H9 (cell line): ENCODE data around the gene ATP7B. TPM values are rescaled to one million over a fixed set of nuclear protein-coding genes. Genes with fewer than 3 reads are reported as not detected.

ENCODE experiments used
- DNase-seq: peaks from one replicate; pipeline ENCODE4 v3.0.0-alpha.2; 2017
- H2AFZ ChIP-seq: one replicate; pipeline ENCODE4 v1.6.1; 2013; ENCODE audit warnings: mild to moderate bottlenecking, low read length, control low read depth, moderate library complexity
- H2AK5ac ChIP-seq: 2 replicates; pipeline ENCODE4 v1.6.1; 2013; ENCODE audit warnings: low read length, control low read depth, mixed read lengths; ENCODE audit not compliant: insufficient read length
- H2BK120ac ChIP-seq: one replicate; pipeline ENCODE4 v1.6.1; 2013; ENCODE audit warnings: low read depth, mild to moderate bottlenecking, low read length, control low read depth, inconsistent platforms; ENCODE audit not compliant: poor library complexity, severe bottlenecking
- H2BK12ac ChIP-seq: 2 replicates; pipeline ENCODE4 v1.6.1; 2013; ENCODE audit warnings: low read length, control low read depth, mixed read lengths, low read depth; ENCODE audit not compliant: insufficient read length
- H2BK15ac ChIP-seq: 2 replicates; pipeline ENCODE4 v1.6.1; 2013; ENCODE audit warnings: low read depth, low read length, control low read depth
- H2BK20ac ChIP-seq: one replicate; pipeline ENCODE4 v1.6.1; 2013; ENCODE audit warnings: low read depth, mild to moderate bottlenecking, low read length, control low read depth, inconsistent platforms; ENCODE audit not compliant: poor library complexity, severe bottlenecking
- H2BK5ac ChIP-seq: 2 replicates; pipeline ENCODE4 v1.6.1; 2013; ENCODE audit warnings: low read length, control low read depth, mixed read lengths; ENCODE audit not compliant: insufficient read length
- H3K14ac ChIP-seq: 2 replicates; pipeline ENCODE4 v1.6.1; 2013; ENCODE audit warnings: low read length, control low read depth; ENCODE audit not compliant: insufficient read depth
- H3K18ac ChIP-seq: 2 replicates; pipeline ENCODE4 v1.6.1; 2013; ENCODE audit warnings: low read depth, mild to moderate bottlenecking, mixed read lengths, low read length, control low read depth; ENCODE audit not compliant: insufficient read length
- H3K23ac ChIP-seq: 2 replicates; pipeline ENCODE4 v1.6.1; 2013; ENCODE audit warnings: low read length, control low read depth, mixed read lengths, low read depth; ENCODE audit not compliant: insufficient read length
- H3K23me2 ChIP-seq: 2 replicates; pipeline ENCODE4 v1.6.1; 2013; ENCODE audit warnings: low read depth, mild to moderate bottlenecking, mixed read lengths, low read length, control low read depth; ENCODE audit not compliant: insufficient read length, poor library complexity, severe bottlenecking
- H3K27ac ChIP-seq: 2 replicates; pipeline ENCODE4 v1.5.1; 2013; ENCODE audit warnings: low read length, control low read depth, mixed read lengths, low read depth; ENCODE audit not compliant: insufficient read length
- H3K27me3 ChIP-seq: 2 replicates; pipeline ENCODE4 v1.6.1; 2013; ENCODE audit warnings: low read length, control low read depth, inconsistent platforms; ENCODE audit not compliant: insufficient read depth
- H3K4ac ChIP-seq: 2 replicates; pipeline ENCODE4 v1.6.1; 2013; ENCODE audit warnings: low read depth, mild to moderate bottlenecking, control low read depth, inconsistent platforms, low read length, moderate library complexity
- H3K4me1 ChIP-seq: 2 replicates; pipeline ENCODE4 v1.6.1; 2013; ENCODE audit warnings: low read length, control low read depth, inconsistent platforms; ENCODE audit not compliant: insufficient read depth
- H3K4me2 ChIP-seq: 2 replicates; pipeline ENCODE4 v1.6.1; 2013; ENCODE audit warnings: low read length, control low read depth, mixed read lengths; ENCODE audit not compliant: insufficient read length, insufficient read depth
- H3K56ac ChIP-seq: 2 replicates; pipeline ENCODE4 v1.6.1; 2013; ENCODE audit warnings: low read depth, mild to moderate bottlenecking, mixed read lengths, low read length, control low read depth; ENCODE audit not compliant: insufficient read length
- H3K79me1 ChIP-seq: 2 replicates; pipeline ENCODE4 v1.6.1; 2013; ENCODE audit warnings: low read depth, mild to moderate bottlenecking, moderate library complexity, low read length, control low read depth, inconsistent platforms; ENCODE audit not compliant: insufficient read depth, poor library complexity, severe bottlenecking
- H3K79me2 ChIP-seq: 2 replicates; pipeline ENCODE4 v1.6.1; 2013; ENCODE audit warnings: low read length, control low read depth, inconsistent platforms; ENCODE audit not compliant: insufficient read depth
- H3K9ac ChIP-seq: 2 replicates; pipeline ENCODE4 v1.6.1; 2013; ENCODE audit warnings: low read length, control low read depth, mixed read lengths; ENCODE audit not compliant: insufficient read length; ENCODE audit errors: extremely low read depth
- H3K9me3 ChIP-seq: one replicate; pipeline ENCODE4 v1.6.1; 2013; ENCODE audit warnings: low read depth, low read length, inconsistent platforms; ENCODE audit not compliant: control insufficient read depth
- H3T11ph ChIP-seq: one replicate; pipeline ENCODE4 v1.6.1; 2013; ENCODE audit warnings: mild to moderate bottlenecking, low read length, control low read depth, inconsistent platforms
- H4K20me1 ChIP-seq: one replicate; pipeline ENCODE4 v1.6.1; 2013; ENCODE audit not compliant: control insufficient read depth, insufficient read length, insufficient read depth
- H4K5ac ChIP-seq: 2 replicates; pipeline ENCODE4 v1.6.1; 2013; ENCODE audit warnings: low read depth, mild to moderate bottlenecking, mixed read lengths, low read length, control low read depth; ENCODE audit not compliant: insufficient read length
- H4K8ac ChIP-seq: replicated peaks from 2 replicates; pipeline ENCODE4 v1.6.1; 2013; ENCODE audit warnings: low read length, control low read depth, mixed read lengths, low read depth; ENCODE audit not compliant: insufficient read length
- H4K91ac ChIP-seq: 2 replicates; pipeline ENCODE4 v1.6.1; 2013; ENCODE audit warnings: low read depth, mild to moderate bottlenecking, moderate library complexity, mixed read lengths, low read length, control low read depth; ENCODE audit not compliant: insufficient read length
- H3K27ac Mint-ChIP-seq, 3 experiments: 2 replicates in 2 of 3; 3 replicates in 1 of 3; pipeline ENCODE4 v1.8.0; 2020 to 2021; ENCODE audit warnings: mixed read lengths in 3 of 3, mild to moderate bottlenecking in 1 of 3, moderate library complexity in 1 of 3
- H3K27me3 Mint-ChIP-seq: 2 replicates; pipeline ENCODE4 v1.8.0; 2021; ENCODE audit warnings: low read depth, mild to moderate bottlenecking, moderate library complexity, mixed read lengths
- H3K36me3 Mint-ChIP-seq, 3 experiments: 2 replicates in 2 of 3; 3 replicates in 1 of 3; pipeline ENCODE4 v1.8.0; 2020 to 2021; ENCODE audit warnings: low read depth in 3 of 3, mixed read lengths in 3 of 3; ENCODE audit not compliant: insufficient read depth in 1 of 3
- H3K4me1 Mint-ChIP-seq, 2 experiments: 2 replicates each; pipeline ENCODE4 v1.8.0; 2020; ENCODE audit warnings: mixed read lengths in 2 of 2
- H3K4me3 Mint-ChIP-seq, 2 experiments: 2 replicates in 1 of 2; 3 replicates in 1 of 2; pipeline ENCODE4 v1.8.0; 2020 to 2021; ENCODE audit warnings: mild to moderate bottlenecking in 2 of 2, mixed read lengths in 2 of 2, moderate library complexity in 1 of 2
- H3K9me3 Mint-ChIP-seq, 2 experiments: 2 replicates in 1 of 2; 3 replicates in 1 of 2; pipeline ENCODE4 v1.8.0; 2020; ENCODE audit warnings: mild to moderate bottlenecking in 2 of 2, mixed read lengths in 2 of 2, moderate library complexity in 1 of 2
- CTCF ChIP-seq: fragments of 200-600 bp; sonication (generic); conservative IDR thresholded peaks from 3 replicates; pipeline ENCODE4 v1.8.0; 2021; ENCODE audit warnings: antibody characterized with exemption, mild to moderate bottlenecking
- WGBS: extraction: QIAGEN DNeasy Blood & Tissue Kit; methylation state at CpG from one replicate; pipeline ENCODE4 v1.1.7; 2013; ENCODE audit warnings: missing lambda C conversion rate, low lambda C conversion rate, mixed read lengths; ENCODE audit not compliant: insufficient read length; ENCODE audit errors: extremely low coverage; 5-methylcytosine and 5-hydroxymethylcytosine counted together
- total RNA-seq: library from RNA; stranded (reverse); gene quantifications from 2 replicates; pipeline ENCODE4 v1.2.1, GENCODE V29; 2021

ATP7B gene
- total RNA-seq, 1 experiment from 2014 or later: 5.8 TPM

- DNase-seq: no peak
- Histone ChIP-seq H3K27me3 (peaks cover 12% of the 10 kb centered on the region; the same call in 1 of the 2 replicates), H3K56ac (no peak overlapping the region), H3K14ac (0 out of 2 replicates have a peak overlapping the region, but pooled peaks have one; percentile 55), H3K23me2 (peaks cover 8% of the 10 kb centered on the region), H3K9me3 (no peaks in the 10 kb centered on the region), H3T11ph (no peak overlapping the region), H3K79me1 (peaks cover 2% of the 10 kb centered on the region), H3K79me2 (peaks cover 12% of the 10 kb centered on the region; the same call in 1 of the 2 replicates), H4K5ac (no peak overlapping the region), H3K4me2 (peak overlapping the region; percentile 79), H3K27ac (no peak overlapping the region), H2BK120ac (no peak overlapping the region), H2AK5ac (no peak overlapping the region), H3K9ac (peak overlapping the region; percentile 98), H2BK12ac (no peak overlapping the region), H4K8ac (no peak overlapping the region), H2BK20ac (no peak overlapping the region), H4K91ac (no peak overlapping the region), H3K23ac (no peak overlapping the region), H2BK5ac (no peak overlapping the region), H3K4me1 (no peaks in the 10 kb centered on the region), H2BK15ac (no peak overlapping the region), H2AFZ (no peak overlapping the region), H4K20me1 (no peaks in the 10 kb centered on the region), H3K18ac (peak overlapping the region; percentile 63), H3K4ac (no peak overlapping the region)
- Mint-ChIP-seq H3K36me3 (peaks cover 22 to 23% (median 23%) of the 10 kb centered on the region in 3 experiments), H3K4me1 (peaks cover 15 to 16% of the 10 kb centered on the region in 2 experiments; a peak in 3 of 4 replicates), H3K27ac (peak overlapping the region; percentile 92 to 100 (median 99)), H3K4me3 (peak overlapping the region; percentile 97 to 99), H3K27me3 (peaks cover 25% of the 10 kb centered on the region), H3K9me3 (peaks cover 6 to 8% of the 10 kb centered on the region in 2 experiments)
- no peak for TF ChIP-seq CTCF
- no CpG with 5 or more reads among the region's 8 CpGs for WGBS
These were observed 1.2 kb upstream of the ATP7B start for GRCh38 chr13:52012512-52012836.
